Hindlimb muscle (tissue), 1 donor: Measurements from ENCODE around the gene F12. TPM values are rescaled to one million over a fixed set of nuclear protein-coding genes. Genes with fewer than 3 reads are reported as not detected.
"Not testable (repeated sequence)": the region's sequence is repeated elsewhere in the genome, so short reads cannot be mapped to it uniquely, and the experiment has no call there.

ENCODE experiments used
- DNase-seq: peaks from one replicate; pipeline ENCODE4 v3.0.0-alpha.2; 2013
- polyA plus RNA-seq: library from polyadenylated mRNA; unstranded; fragments of 120-200 nt; gene quantifications from one replicate; pipeline ENCODE4 v1.2.1, GENCODE V29; 2013; ENCODE audit not compliant: insufficient read length

F12 gene
- polyA plus RNA-seq, 1 donor: 0.41 TPM

GRCh38 chr5:177367981-177368868 lies 41.1 kb downstream of the F12 start:
- no peak for DNase-seq

GRCh38 chr5:177367323-177367848 lies 42.0 kb downstream of the F12 start:
- no peak for DNase-seq

GRCh38 chr5:177366528-177367322 lies 42.6 kb downstream of the F12 start:
- peak; percentile 90 for DNase-seq

- DNase-seq: no peak
Observed at GRCh38 chr5:177365845-177366527, 43.4 kb downstream of the F12 start.

- no peak for DNase-seq
Observed at GRCh38 chr5:177364159-177364962, 45.0 kb downstream of the F12 start.

GRCh38 chr5:177363565-177363964 lies 45.8 kb downstream of the F12 start:
- no peak for DNase-seq

- DNase-seq: no peak
Observed at GRCh38 chr5:177362610-177363507, 46.5 kb downstream of the F12 start.

- DNase-seq: no peak
Observed at GRCh38 chr5:177362292-177362609, 47.1 kb downstream of the F12 start.

GRCh38 chr5:177361418-177362291 lies 47.7 kb downstream of the F12 start:
- no peak for DNase-seq

GRCh38 chr5:177360740-177361139 lies 48.6 kb downstream of the F12 start:
- DNase-seq: not testable (repeated sequence)

GRCh38 chr5:177359860-177360259 lies 49.5 kb downstream of the F12 start:
- DNase-seq: no peak

- no peak for DNase-seq
Observed at GRCh38 chr5:177359451-177359851, 49.9 kb downstream of the F12 start.

- no peak for DNase-seq
Observed at GRCh38 chr5:177358370-177358819, 51.0 kb downstream of the F12 start.

GRCh38 chr5:177357459-177358351 lies 51.7 kb downstream of the F12 start, which contains the start of gene RGS14:
Gene RGS14 (plus strand): TSS chr5:177357924. CDS start chr5:177358025, 101 bp downstream.
- no peak for DNase-seq

- no peak for DNase-seq
Observed at GRCh38 chr5:177357146-177357458, 52.3 kb downstream of the F12 start.

GRCh38 chr5:177356746-177357145 lies 52.6 kb downstream of the F12 start:
- no peak for DNase-seq

- no peak for DNase-seq
Observed at GRCh38 chr5:177355868-177356168, 53.5 kb downstream of the F12 start.

GRCh38 chr5:177355162-177355867 lies 54.0 kb downstream of the F12 start:
- no peak for DNase-seq
